ENCODE measurements around the gene CCDC158.

- no peak for TF ChIP-seq FOXM1 (IDR thresholded peaks at IDR 0.05; ENCODE audit: borderline replicate concordance, low read depth)
- no peak for TF ChIP-seq YY1 (IDR thresholded peaks at IDR 0.05; ENCODE audit: low read depth)
- no peak for TF ChIP-seq CEBPB (IDR thresholded peaks at IDR 0.05)
- no peak for TF ChIP-seq NFIC (IDR thresholded peaks at IDR 0.05)
- TF ChIP-seq MAX (IDR thresholded peaks at IDR 0.05), result no peak
- no peak for TF ChIP-seq REST (IDR thresholded peaks at IDR 0.05; ENCODE audit: low read depth)
- no peak for TF ChIP-seq USF1 (IDR thresholded peaks at IDR 0.05)
- no peak for TF ChIP-seq TAF1 (IDR thresholded peaks at IDR 0.05; ENCODE audit: low read depth)
These were observed 81.6 kb downstream of the CCDC158 start for GRCh38 chr4:76339364-76339763.
